KOPT-K1 (cell line): ENCODE results near the gene PDRG1.

ENCODE experiments used
- H3K27ac ChIP-seq: fragments of 200-600 bp; sonication (generic); 2 replicates; pipeline ENCODE4 v1.5.1; 2016; ENCODE audit warnings: antibody characterized with exemption, mild to moderate bottlenecking, low read depth, low read length; ENCODE audit not compliant: poor library complexity, severe bottlenecking
- H3K36me3 ChIP-seq: fragments of 200-600 bp; sonication (generic); 2 replicates; pipeline ENCODE4 v1.5.1; 2017; ENCODE audit warnings: antibody characterized with exemption, mild to moderate bottlenecking, low read length, moderate library complexity; ENCODE audit not compliant: insufficient read depth
- H3K9me3 ChIP-seq: fragments of 200-600 bp; sonication (generic); 2 replicates; pipeline ENCODE4 v1.5.1; 2017; ENCODE audit warnings: antibody characterized with exemption, low read length, mild to moderate bottlenecking; ENCODE audit not compliant: insufficient read depth, poor library complexity, severe bottlenecking

PDRG1 gene

DNA sequence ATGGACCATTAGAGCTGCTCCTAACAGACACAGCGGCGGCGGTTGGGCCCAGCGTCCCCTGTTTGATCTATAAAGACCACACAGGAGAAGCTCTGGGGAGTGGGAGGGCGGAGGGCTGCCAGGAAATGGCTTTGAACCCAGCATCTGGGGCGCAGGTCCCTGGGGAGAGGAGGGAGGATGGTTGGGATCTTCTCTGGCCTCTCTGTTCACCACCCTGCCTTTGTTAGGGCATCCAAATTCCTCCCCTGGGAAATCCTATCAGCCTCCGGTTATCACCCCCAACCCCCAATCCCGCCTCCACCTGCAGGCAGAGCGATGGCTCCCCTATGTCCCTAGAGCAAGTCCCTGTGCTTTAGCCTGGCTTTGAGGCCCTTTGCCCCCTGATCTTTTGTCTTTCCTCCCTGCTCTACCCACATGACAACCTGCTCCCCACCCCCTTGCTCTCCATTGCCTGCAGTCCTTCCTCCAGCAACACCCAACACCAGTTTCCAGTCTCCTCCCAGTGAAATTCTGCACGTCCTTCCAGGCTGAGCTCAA lies 23.2 kb upstream of the PDRG1 start:
- no peaks in the 10 kb centered on the region for H3K36me3 ChIP-seq
- no peaks in the 10 kb centered on the region for H3K9me3 ChIP-seq
- H3K27ac ChIP-seq, result no peak overlapping the region

DNA sequence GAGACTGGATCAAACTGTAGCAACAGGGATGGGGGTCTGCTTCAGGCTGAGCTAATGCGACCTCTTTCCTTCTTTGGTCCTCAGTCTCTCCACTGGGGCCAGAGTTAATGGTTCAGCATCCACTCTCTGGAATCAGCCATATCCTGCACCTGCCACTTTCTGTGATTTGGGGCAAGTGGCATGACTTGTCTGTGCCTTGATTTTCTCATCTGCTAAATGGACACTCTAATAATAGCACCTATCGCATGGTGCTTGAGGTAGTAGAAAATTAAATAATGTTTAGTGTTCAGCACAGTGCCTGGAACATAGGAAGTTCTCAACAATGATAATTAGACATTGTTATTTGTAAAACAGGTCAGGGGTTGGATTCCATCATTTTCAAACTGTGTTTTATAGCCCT lies 22.4 kb upstream of the PDRG1 start:
- Histone ChIP-seq H3K9me3 (no peaks in the 10 kb centered on the region), H3K36me3 (no peaks in the 10 kb centered on the region), H3K27ac (no peak overlapping the region)

DNA sequence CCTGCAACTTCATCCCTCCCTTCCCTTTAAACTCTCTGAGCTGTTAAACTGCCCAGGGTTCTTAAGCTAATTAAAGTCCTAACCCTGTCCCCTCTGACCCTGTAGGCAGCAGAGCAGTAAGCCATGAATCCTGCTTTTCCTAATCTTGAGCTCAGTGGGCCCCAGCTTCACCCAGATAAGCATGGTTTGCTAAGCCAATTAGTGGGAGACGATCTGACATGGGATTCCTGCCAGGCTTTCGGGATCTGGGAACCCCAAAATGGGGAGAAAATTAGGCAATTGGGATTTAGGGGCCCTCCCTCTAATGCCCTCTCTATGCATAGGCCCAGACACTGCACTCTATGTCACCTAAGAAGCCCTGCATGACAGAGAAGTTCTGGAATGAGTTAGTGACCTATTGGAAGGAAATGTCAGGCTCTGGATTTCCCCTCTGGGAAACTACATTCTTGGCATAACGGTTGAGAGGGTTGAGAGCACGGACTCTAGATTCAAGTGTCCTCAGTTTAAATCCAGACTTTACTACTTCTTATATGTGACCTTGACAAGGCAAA lies 20.7 kb upstream of the PDRG1 start:
- H3K9me3 ChIP-seq, result no peaks in the 10 kb centered on the region
- no peaks in the 10 kb centered on the region for H3K36me3 ChIP-seq
- H3K27ac ChIP-seq, result no peak overlapping the region

DNA sequence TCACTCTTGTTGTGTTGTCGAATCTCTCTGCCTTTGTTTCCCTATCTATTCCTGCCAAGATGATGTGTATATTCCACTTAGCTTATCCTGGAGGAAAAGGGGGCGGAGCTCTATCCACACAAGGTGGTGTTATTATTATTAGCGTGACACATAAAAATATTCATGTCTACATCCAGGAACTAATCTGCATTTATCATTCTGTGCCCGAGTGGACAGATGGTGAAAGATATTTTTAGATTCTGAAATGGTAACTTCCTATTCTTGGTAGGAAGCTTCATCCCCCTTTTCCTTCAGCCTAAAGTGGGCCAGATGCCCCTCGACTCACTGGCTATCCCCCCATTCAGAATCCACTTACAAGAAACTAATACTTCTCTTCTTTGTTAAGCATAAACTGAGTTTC lies 18.1 kb upstream of the PDRG1 start:
- H3K9me3 ChIP-seq, result no peaks in the 10 kb centered on the region
- H3K36me3 ChIP-seq, result no peaks in the 10 kb centered on the region
- no peak overlapping the region for H3K27ac ChIP-seq

DNA sequence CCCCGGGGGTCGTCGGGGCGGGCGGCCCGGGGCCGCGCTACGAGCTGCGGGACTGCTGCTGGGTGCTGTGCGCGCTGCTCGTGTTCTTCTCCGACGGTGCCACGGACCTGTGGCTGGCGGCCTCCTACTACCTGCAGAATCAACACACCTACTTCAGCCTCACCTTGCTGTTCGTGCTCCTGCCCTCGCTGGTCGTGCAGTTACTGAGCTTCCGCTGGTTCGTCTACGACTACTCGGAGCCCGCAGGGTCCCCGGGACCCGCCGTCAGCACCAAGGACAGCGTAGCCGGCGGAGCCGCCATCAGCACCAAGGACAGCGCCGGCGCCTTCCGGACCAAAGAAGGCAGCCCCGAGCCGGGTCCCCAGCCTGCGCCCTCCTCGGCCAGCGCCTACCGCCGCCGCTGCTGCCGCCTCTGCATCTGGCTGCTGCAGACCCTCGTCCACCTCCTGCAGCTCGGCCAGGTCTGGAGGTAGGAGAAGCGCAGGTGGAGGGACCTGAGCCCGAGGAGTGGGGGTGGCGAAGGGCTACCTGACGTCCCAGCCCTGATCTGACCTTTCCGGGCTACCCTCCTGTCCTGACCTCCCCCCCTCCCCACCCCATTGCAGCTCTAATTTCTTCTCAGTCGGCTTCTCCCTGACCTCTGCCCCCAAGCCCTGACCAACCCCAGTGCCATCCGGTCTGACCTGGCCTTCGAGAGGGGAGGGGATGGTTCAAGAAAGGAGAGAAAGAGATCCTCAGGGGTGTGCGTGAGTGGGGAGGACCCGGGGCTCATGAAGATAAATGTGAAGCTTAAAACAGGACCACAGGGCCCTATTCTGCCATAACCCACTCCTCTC lies 16.7 kb upstream of the PDRG1 start:
- Histone ChIP-seq H3K36me3 (no peaks in the 10 kb centered on the region), H3K9me3 (no peaks in the 10 kb centered on the region), H3K27ac (no peak overlapping the region)

DNA sequence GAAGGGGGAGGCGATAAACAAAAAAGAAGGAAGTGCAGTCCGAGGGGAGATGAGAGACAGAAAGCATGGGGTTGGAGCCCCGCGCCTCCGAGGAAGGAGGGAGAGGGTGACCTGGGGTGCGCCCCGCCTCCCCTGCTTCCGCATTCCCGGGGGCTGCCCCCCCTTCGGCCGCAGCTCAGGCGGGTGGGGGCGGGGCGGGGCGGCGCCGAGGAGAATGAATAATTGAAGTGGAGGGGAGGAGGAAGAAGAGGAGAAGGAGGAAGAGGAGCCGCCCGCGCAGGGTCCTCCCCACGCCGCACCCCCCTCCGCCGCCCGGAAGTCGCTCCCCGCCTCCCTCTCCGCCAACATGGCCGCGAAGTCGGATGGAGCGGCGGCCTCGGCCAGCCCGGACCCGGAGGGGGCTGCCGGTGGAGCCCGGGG lies 16.0 kb upstream of the PDRG1 start, which contains the start of gene XKR7:
Gene XKR7 (plus strand): TSS at position 322 of the 420 bp plus-strand sequence. CDS start 25 bp downstream, at position 347.
- Histone ChIP-seq H3K27ac (no peak within 1 kb of the TSS), H3K36me3 (no peaks in the 10 kb centered on the region), H3K9me3 (no peaks in the 10 kb centered on the region)

DNA sequence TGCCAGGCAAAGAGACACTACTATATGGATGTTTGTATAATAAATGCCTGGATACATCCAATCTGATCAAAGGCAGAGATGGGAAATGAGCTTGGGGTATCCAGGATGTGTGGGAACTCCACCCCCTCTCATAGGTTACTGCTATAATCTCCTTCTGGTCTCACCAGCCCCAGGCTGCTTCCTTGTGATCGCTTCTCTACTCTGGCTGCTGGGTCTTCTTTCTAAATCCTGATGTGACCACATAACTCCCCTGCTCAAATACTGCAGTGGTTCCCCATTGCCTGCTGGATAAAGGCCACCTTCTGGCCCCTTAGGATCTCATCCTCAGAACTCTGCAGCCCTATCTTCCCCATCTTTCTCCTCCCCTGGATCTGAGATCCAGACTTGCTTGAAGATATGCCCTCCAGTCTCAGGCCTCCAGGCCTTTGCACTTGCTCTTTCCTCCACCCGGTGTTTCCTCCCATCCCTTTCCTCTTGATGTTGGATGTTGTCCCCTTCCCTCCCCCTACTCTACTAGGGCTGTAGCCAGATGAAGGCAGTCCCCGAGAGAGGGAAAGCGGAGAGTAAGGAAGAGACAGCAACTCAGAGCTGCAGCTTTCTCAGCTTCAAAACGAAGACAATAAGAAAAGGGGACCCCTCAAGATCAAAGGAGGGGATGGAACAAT lies 15.3 kb upstream of the PDRG1 start:
- no peak overlapping the region for H3K27ac ChIP-seq
- H3K36me3 ChIP-seq, result no peaks in the 10 kb centered on the region
- no peaks in the 10 kb centered on the region for H3K9me3 ChIP-seq

DNA sequence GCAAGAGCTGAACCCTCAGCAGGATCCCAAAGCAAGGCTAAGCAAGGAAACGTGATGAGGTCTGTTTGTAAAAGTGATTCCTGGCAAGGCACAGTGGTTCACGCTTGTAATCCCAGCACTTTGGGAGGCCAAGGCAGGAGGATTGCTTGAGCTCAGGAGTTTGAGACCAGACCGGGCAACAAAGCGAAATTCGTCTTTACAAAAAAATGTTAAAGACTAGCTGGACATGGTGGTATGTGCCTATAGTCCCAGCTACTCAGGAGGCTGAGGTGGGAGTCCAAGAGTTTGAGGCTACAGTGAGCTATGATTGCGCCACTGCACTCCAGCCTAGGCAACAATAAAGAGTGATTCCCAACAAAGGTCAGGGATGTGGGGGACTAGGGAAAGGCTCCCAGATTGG lies 12.0 kb upstream of the PDRG1 start:
- Histone ChIP-seq H3K36me3 (no peaks in the 10 kb centered on the region), H3K9me3 (no peaks in the 10 kb centered on the region), H3K27ac (no peak overlapping the region)

DNA sequence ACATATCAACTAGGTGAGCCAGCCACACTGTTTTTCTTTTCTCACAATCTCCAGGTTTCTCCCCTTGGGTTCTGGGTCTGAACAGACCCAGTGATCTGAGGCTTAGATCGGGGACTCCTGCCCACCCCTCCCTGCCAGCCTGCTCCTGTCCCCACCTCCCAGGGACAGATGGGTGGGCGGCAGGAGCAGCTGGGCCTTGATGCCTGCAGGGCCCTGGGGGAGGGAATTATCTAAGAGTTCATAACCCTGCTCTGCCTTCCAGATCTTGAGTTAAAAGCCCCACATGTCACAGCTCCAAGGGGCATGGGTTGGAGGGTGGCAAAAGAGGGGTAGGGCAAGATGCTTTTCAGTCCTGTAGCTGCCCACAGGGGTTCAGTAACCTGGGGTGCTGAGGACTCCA lies 10.9 kb upstream of the PDRG1 start:
- no peaks in the 10 kb centered on the region for H3K36me3 ChIP-seq
- H3K27ac ChIP-seq, result no peak overlapping the region
- no peaks in the 10 kb centered on the region for H3K9me3 ChIP-seq

DNA sequence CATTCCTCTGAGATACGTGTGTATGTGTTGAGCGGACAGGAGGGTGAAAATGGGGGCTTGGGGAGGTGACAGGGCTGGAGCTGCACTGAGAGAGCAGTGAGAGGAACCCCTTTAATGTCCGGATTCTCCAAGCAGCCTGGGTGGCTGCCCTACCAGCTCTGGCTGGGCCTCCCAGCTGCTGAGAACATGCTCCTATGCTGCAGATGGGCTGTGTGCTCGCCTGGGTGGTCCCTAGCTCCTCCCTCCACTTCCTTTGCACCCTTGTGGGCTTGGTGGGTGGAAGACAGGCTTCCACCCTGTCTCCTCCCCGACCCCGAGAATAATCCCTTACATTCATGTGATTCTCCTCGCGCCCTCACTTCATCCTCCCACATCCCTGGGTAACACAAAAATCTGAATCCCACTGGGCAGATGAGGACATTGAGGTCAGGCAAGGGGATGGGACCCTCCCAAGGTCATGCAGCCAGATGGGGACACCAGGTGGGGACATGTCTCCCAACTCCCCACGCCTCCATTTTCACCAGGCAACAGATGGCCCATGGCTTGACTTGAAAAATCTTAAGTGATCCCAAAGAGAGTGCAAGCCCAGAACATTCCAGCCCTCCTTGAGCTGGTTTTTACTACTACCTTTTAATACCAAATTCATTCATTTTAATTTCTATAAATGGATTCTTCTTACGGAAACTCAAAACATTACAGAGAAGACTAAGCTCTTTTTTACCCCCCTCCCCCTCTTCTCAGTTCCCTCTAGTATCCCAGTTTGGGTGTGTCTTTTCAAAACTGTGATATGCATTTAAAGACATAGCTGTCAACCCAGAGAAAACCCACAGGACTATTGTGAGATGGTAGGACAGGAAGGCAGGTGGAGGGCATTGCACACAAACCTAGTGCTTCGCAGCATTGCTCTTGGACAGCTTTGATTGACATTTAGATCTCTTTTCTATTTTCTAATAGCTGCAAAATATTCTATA lies 5.0 kb upstream of the PDRG1 start:
- Histone ChIP-seq H3K36me3 (no peaks in the 10 kb centered on the region), H3K9me3 (no peaks in the 10 kb centered on the region), H3K27ac (no peak overlapping the region)

DNA sequence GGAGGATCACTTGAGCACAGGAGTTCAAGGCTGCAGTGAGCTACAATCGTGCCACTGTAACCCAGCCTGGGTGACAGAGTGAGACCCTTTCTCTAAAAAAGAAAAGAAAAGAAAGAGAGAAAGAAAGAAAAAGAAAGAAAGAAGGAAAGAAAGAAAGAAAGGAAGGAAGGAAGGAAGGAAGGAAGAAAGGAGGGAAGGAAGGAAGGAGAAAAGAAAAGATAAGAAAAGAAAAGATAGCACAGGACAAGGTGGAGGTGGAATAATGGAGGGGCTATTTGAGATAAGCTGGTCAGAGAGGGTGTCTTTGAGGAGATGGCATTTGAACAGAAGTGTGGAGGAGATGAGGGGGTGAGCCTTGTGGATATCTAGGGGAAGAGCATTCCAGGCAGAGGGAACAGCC lies 2.7 kb upstream of the PDRG1 start:
- Histone ChIP-seq H3K27ac (no peak overlapping the region), H3K36me3 (peaks cover 11% of the 10 kb centered on the region), H3K9me3 (no peaks in the 10 kb centered on the region)

DNA sequence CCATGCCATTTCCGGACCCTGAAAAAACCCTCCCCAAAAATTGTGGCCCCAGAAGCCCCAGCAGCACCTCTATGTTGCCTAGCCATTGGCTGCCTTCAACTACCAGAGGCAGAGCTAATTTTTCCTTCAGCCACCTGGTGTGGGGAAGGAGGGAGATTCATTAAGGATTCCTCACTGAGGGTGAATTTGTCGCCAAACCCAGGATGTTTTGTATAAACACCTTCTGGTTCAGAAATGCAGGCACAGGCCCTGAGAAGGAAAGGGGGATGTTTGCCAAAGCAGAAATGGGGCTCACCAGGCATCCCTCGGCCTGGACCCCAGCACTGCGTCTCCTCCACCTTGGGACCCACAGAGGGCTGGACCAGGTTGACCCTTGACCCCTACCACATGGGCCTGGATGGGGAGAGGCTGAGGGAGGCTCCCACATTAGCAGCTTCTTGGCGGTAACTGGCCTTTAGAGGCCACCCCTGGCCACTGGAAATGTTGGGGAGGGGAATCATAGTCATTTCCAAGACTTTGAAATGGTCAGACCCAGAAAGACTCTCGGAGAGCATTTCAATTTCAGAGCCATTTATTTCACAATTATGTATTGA lies 1.8 kb upstream of the PDRG1 start:
- Histone ChIP-seq H3K9me3 (peaks cover under 1% of the 10 kb centered on the region), H3K27ac (no peak overlapping the region), H3K36me3 (peaks cover 19% of the 10 kb centered on the region)

DNA sequence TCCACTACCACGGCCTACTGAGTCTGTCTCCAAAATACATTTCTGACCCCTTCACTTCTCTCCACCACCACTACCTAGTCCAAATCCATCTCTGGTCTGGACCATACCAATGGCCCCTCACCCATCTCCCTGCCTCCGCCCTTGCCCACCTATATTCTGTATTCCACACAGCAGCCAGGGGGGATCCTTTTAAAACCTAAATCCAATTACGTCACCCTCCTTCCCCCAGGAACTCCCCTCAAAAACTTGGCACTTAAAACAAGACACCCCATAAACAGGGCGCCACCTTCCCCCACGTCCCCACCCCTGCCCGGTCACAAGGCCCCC lies 680 bp downstream of the PDRG1 start:
- peaks cover 44% of the 10 kb centered on the region for H3K36me3 ChIP-seq
- peaks cover 8% of the 10 kb centered on the region for H3K9me3 ChIP-seq
- H3K27ac ChIP-seq, result peak overlapping the region; percentile 79

DNA sequence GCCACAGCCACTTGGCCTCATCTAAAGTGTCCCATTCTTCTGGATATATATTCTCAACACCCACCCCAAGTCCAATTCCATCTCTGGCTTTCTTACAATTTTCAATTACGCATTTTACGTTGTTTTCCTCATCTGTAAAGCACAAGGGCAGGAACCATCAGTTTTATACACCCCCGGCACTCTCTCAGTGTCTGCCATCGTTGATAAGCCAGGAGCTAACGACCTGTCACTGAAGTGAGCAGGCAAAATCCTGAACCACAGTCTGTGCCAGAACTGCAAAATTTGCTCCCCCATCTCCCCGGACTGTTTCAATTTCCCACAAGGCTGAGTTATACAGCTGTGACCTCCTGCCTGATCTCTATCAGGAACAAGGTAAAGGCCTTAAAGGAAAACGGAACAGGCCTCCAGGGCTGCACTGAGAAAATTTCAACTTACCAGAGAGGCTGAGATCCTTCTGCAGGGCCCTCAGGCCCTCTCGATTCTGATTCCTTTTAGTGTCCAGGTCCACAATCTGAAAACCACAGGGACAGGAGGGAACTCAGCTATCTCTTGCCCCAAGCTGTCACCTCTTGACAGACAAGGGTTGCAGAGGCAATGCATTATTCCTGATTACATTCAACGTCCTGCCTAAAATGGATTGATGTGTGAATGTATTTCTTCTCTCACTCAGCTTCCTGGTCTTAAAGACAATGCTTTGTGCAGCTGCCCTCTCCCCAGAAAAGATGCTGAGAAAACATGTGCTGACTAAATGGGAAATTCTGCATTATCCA lies 1.8 kb downstream of the PDRG1 start:
- no peak overlapping the region for H3K27ac ChIP-seq
- H3K9me3 ChIP-seq, result peaks cover 8% of the 10 kb centered on the region
- H3K36me3 ChIP-seq, result peaks cover 55% of the 10 kb centered on the region
